GM08714 (cell line): ENCODE measurements around the gene FARP1.

Experiments
- H3K4me3 ChIP-seq: fragments of 200-500 bp; sonication (Bioruptor generic); 2 replicates; pipeline ENCODE4 v1.5.1; 2014; ENCODE audit warnings: mild to moderate bottlenecking, low read length, inconsistent platforms
- ZNF274 ChIP-seq: IDR thresholded peaks from 2 replicates; pipeline ENCODE4 v1.6.1; 2012; ENCODE audit warnings: mild to moderate bottlenecking, low read depth, low read length

FARP1 gene

GRCh38 chr13:98452851-98453843, 310.3 kb downstream of the FARP1 start:
- TF ChIP-seq ZNF274: no peak
- no peak overlapping the region for H3K4me3 ChIP-seq

DNA sequence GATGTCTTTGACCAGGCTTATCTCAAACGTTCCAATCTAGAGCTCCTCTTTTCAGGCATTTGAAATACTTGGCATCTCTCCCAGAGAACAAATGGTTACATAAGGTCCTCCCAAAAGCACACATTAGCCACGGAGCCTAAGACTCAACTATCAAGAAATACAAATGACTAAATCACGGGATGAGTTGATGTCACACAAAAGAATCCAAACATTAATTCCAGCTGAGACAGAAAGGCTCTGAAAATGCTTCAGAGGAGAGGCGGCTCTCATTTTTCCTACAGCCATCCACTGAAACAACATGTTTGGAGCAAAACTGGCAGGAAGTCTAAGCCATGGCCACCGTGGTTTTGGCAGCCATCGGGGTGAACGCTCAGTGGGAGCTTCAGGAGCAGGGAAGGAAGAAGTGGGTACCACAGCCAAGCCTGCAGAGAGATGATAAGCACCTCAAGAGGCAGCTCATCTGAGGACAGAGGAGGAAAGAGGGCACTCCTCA, 311.5 kb downstream of the FARP1 start:
- TF ChIP-seq ZNF274: no peak
- H3K4me3 ChIP-seq: no peak overlapping the region

GRCh38 chr13:98456413-98456845, 313.5 kb downstream of the FARP1 start:
- H3K4me3 ChIP-seq: no peak overlapping the region
- TF ChIP-seq ZNF274: no peak

GRCh38 chr13:98457053-98457452, 314.2 kb downstream of the FARP1 start:
- TF ChIP-seq ZNF274: no peak
- no peak overlapping the region for H3K4me3 ChIP-seq

GRCh38 chr13:98458431-98458830, 315.5 kb downstream of the FARP1 start:
- H3K4me3 ChIP-seq: no peak overlapping the region

GRCh38 chr13:98459171-98459681, 316.3 kb downstream of the FARP1 start:
- no peak overlapping the region for H3K4me3 ChIP-seq
- TF ChIP-seq ZNF274: no peak

More at GRCh38 chr13:98458431-98458830, 315.5 kb downstream of the FARP1 start:
- TF ChIP-seq ZNF274: no peak

GRCh38 chr13:98459721-98460370, 317.0 kb downstream of the FARP1 start:
- TF ChIP-seq ZNF274: no peak
- H3K4me3 ChIP-seq: no peak overlapping the region

- no peak for TF ChIP-seq ZNF274
Observed at GRCh38 chr13:98460516-98460915, 317.6 kb downstream of the FARP1 start.

DNA sequence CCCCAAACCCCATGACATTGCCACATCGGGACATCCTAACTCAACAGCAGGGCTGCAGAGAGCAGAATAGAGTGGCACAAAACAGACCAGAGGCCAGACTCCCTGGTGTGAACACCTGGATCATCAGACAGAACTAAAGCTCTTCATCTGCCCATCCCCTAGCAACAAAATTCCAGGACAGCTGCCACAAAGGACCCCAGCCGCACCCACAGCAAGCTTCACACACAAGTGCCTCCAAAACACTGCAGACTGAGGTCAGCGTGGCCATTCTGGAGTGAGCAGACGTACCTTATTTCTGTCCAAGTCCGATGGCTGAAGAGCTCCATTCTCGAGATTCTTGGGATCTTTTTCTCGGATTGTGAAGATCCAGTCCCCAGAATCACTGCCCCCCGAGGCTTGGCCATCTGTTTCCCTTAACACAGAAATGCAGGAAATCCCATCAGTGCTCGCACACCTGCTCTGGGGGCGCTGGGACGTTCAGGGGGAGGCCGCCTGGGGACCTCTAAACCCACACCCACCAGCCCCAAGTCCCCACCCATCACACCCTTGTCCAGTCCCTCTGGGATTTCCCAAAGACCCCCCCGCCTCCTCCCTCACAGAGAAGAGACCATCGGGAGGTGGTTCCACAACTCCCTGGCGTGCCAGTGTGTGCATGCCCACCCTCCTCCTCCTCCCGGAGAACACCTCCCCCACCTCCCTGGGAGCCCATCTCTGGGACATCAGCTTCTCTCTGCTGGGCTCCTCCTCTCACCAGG, 318.8 kb downstream of the FARP1 start:
- H3K4me3 ChIP-seq: no peak overlapping the region
- TF ChIP-seq ZNF274: no peak

More at GRCh38 chr13:98460516-98460915, 317.6 kb downstream of the FARP1 start:
- H3K4me3 ChIP-seq: no peak overlapping the region

GRCh38 chr13:98462241-98462882, 319.5 kb downstream of the FARP1 start:
- H3K4me3 ChIP-seq: no peak overlapping the region
- TF ChIP-seq ZNF274: no peak

DNA sequence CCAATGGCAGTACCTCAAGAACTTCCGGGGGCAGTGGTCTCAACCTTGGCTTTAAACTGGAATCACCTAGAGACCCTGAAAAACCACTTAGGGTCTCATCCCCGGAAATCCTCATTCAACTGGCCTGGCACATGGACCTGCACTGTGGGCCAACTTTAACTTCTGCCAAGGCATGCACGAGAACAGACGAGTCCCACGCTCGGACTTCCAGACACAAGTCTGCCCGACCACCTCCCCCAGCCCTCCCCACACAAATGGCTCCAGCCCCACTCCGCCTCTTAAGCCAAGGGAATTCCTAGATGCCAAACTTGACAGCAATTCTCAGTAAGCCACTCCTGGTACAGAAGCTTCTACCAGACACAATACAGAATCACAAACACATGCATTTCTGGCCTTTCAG, 320.1 kb downstream of the FARP1 start:
- TF ChIP-seq ZNF274: no peak
- H3K4me3 ChIP-seq: no peak overlapping the region

GRCh38 chr13:98466634-98467236, 323.8 kb downstream of the FARP1 start:
- no peak for TF ChIP-seq ZNF274
- H3K4me3 ChIP-seq: no peak overlapping the region
